NCI-H510A treated with DMSO at 0.1 percent for 48 hours (cell line): ENCODE results near the gene ANO9.
"Not testable (repeated sequence)": the region's sequence is repeated elsewhere in the genome, so short reads cannot be mapped to it uniquely, and the experiment has no call there.

Experiments
- DNase-seq: peaks from one replicate; lab custom pipeline; 2025; lab: John Stamatoyannopoulos, UW

The ANO9 gene

GRCh38 chr11:401196-401595 is 40.6 kb downstream of the ANO9 start:
- DNase-seq = not testable (repeated sequence)

- no peak for DNase-seq
Observed at GRCh38 chr11:400241-400689, 41.5 kb downstream of the ANO9 start.

- no peak for DNase-seq
Observed at GRCh38 chr11:399731-400211, 42.0 kb downstream of the ANO9 start.

- no peak for DNase-seq
Observed at GRCh38 chr11:398826-399225, 43.0 kb downstream of the ANO9 start.

- no peak for DNase-seq
Observed at GRCh38 chr11:396948-397548, 44.8 kb downstream of the ANO9 start.

GRCh38 chr11:396511-396947 is 45.3 kb downstream of the ANO9 start:
- no peak for DNase-seq

- DNase-seq = no peak
Observed at GRCh38 chr11:395866-396265, 45.9 kb downstream of the ANO9 start.

- no peak for DNase-seq
Observed at GRCh38 chr11:394858-395655, 46.8 kb downstream of the ANO9 start.

- peak; percentile 64 for DNase-seq
Observed at GRCh38 chr11:394034-394857, 47.6 kb downstream of the ANO9 start, which contains the start of gene PKP3. Gene PKP3, plus strand, starts transcription at chr11:394209. Its CDS starts 84 bp downstream, at chr11:394293.

- no peak for DNase-seq
Observed at GRCh38 chr11:393219-394033, 48.4 kb downstream of the ANO9 start.

GRCh38 chr11:392102-392777 is 49.6 kb downstream of the ANO9 start:
- no peak for DNase-seq

- no peak for DNase-seq
Observed at GRCh38 chr11:391117-392017, 50.4 kb downstream of the ANO9 start.

GRCh38 chr11:390175-390574 is 51.6 kb downstream of the ANO9 start:
- DNase-seq = peak; percentile 8

GRCh38 chr11:389369-389768 is 52.4 kb downstream of the ANO9 start:
- not testable (repeated sequence) for DNase-seq

GRCh38 chr11:387193-387793 is 54.5 kb downstream of the ANO9 start:
- DNase-seq = no peak

GRCh38 chr11:386483-386882 is 55.3 kb downstream of the ANO9 start:
- DNase-seq = no peak

GRCh38 chr11:385594-386351 is 56.0 kb downstream of the ANO9 start:
- DNase-seq = no peak

GRCh38 chr11:384511-384910 is 57.3 kb downstream of the ANO9 start:
- DNase-seq = no peak

GRCh38 chr11:383431-383830 is 58.4 kb downstream of the ANO9 start:
- DNase-seq = no peak
